ENCODE measurements around the gene KNL1. TPM values are rescaled to one million over a fixed set of nuclear protein-coding genes. Genes with fewer than 3 reads are reported as not detected.

KNL1 gene
- total RNA-seq, 1 donor from 2014 or later: 6.0 TPM

DNA sequence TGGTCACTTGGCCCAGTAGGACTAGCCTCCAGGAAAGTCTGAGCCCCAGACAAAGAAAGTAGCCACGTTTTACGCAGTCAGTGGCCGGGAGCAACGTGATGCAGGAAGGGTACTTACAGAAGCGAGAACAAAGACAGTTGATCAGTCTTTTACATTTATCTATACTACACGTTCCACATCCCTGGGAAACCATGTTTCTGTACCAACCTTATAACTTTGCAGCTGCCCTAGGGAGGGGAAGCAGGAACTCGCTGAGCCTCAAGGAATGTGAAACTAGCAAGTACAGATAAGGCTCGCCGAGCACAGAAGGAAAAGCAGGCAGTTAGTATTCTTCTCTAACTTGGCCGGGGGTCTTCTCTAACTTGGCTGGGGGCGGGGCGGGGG, 3.4 kb upstream of the KNL1 start:
- TF ChIP-seq, protein P1, sequence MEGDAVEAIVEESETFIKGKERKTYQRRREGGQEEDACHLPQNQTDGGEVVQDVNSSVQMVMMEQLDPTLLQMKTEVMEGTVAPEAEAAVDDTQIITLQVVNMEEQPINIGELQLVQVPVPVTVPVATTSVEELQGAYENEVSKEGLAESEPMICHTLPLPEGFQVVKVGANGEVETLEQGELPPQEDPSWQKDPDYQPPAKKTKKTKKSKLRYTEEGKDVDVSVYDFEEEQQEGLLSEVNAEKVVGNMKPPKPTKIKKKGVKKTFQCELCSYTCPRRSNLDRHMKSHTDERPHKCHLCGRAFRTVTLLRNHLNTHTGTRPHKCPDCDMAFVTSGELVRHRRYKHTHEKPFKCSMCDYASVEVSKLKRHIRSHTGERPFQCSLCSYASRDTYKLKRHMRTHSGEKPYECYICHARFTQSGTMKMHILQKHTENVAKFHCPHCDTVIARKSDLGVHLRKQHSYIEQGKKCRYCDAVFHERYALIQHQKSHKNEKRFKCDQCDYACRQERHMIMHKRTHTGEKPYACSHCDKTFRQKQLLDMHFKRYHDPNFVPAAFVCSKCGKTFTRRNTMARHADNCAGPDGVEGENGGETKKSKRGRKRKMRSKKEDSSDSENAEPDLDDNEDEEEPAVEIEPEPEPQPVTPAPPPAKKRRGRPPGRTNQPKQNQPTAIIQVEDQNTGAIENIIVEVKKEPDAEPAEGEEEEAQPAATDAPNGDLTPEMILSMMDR (IDR thresholded peaks at IDR 0.05): no peak
- Mint-ChIP-seq H3K27me3 (ENCODE audit: low read depth) (peaks cover 2% of the 10 kb centered on the region), H3K9me3 (ENCODE audit: low read depth) (no peaks in the 10 kb centered on the region), H3K27ac (ENCODE audit: unreplicated experiment) (no peak overlapping the region), H3K36me3 (ENCODE audit: low read depth) (no peaks in the 10 kb centered on the region), H3K4me1 (ENCODE audit: low read depth) (peaks cover 14% of the 10 kb centered on the region), H3K4me3 (ENCODE audit: unreplicated experiment) (no peak overlapping the region)
- no peak for DNase-seq (ENCODE audit: low spot score)

DNA sequence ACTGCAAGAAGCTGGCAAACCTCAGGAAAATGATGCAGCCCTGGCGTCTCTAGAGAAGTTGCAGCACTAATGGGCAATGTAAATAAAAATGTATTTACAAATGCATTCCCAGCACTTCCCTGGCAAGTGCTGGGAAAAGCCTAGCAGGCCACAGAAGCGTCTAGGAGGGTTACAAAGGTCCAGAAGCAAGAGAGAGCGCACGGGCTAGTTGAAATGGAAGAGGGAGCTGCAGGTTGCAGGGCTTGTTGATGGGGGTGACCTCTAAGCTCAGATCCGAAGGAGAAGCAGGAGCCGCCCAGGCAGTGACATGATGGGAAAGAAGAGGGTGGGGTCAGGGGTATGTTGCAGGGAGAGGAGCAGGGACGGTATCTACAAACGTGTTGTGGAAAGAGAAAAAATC, 2.7 kb upstream of the KNL1 start:
- Mint-ChIP-seq H3K27me3 (ENCODE audit: low read depth) (peaks cover 2% of the 10 kb centered on the region), H3K4me3 (ENCODE audit: unreplicated experiment) (no peak overlapping the region), H3K9me3 (ENCODE audit: low read depth) (no peaks in the 10 kb centered on the region), H3K4me1 (ENCODE audit: low read depth) (peaks cover 14% of the 10 kb centered on the region), H3K36me3 (ENCODE audit: low read depth) (no peaks in the 10 kb centered on the region), H3K27ac (ENCODE audit: unreplicated experiment) (no peak overlapping the region)
- DNase-seq (ENCODE audit: low spot score): no peak
- TF ChIP-seq, protein P1 (IDR thresholded peaks at IDR 0.05): no peak

DNA sequence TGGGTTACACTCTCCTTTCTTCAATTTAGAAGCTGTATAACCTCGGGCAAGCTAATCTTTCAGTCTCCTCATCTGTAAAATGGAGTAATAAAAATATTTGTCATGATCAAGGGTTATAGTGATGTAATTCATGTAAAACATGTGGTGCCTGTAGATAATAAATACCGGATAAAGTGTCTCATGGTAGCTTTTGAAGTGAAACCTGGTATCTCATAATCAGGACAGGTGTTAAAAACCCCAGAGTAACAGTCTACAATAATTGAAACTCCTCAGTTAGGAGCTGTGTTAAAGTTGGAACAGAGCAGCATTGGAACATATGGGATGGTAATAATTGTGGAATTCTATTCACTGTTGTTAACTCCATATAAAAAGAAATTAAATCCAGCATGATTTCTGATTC, 884 bp upstream of the KNL1 start:
- H3K27ac Mint-ChIP-seq (ENCODE audit: unreplicated experiment): no peak overlapping the region
- no peak for DNase-seq (ENCODE audit: low spot score)
- no peak overlapping the region for H3K4me3 Mint-ChIP-seq (ENCODE audit: unreplicated experiment)
- TF ChIP-seq, protein P1 (IDR thresholded peaks at IDR 0.05): no peak
- peaks cover 14% of the 10 kb centered on the region for H3K4me1 Mint-ChIP-seq (ENCODE audit: low read depth)
- H3K27me3 Mint-ChIP-seq (ENCODE audit: low read depth): peaks cover 2% of the 10 kb centered on the region
- no peaks in the 10 kb centered on the region for H3K9me3 Mint-ChIP-seq (ENCODE audit: low read depth)
- no peaks in the 10 kb centered on the region for H3K36me3 Mint-ChIP-seq (ENCODE audit: low read depth)

DNA sequence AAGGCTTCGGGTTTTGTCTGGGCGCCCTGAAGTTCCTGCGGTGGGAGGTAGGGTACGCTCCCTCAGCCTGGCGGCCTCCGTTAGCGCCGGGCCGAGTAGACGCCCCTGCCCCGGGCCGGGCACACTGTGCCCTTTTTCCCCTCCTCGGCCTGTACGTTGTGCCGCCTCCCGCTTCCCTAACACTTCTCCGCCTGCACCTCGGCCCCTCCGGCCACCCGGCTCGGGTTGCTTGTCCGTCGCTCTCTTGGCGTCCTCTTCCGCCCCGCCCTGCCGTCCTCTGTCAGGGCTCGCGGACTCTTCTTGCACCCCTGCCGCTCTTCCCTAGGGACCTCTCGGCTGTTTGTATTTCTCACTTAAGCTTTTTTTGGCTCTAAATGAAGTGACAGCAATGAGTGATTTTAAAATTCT, 384 bp downstream of the KNL1 start:
- peaks cover 14% of the 10 kb centered on the region for H3K4me1 Mint-ChIP-seq (ENCODE audit: low read depth)
- H3K27ac Mint-ChIP-seq (ENCODE audit: unreplicated experiment): peak overlapping the region; percentile 99
- DNase-seq (ENCODE audit: low spot score): no peak
- peak overlapping the region; percentile 83 for H3K4me3 Mint-ChIP-seq (ENCODE audit: unreplicated experiment)
- peaks cover 2% of the 10 kb centered on the region for H3K27me3 Mint-ChIP-seq (ENCODE audit: low read depth)
- TF ChIP-seq, protein P1 (IDR thresholded peaks at IDR 0.05): peak; percentile 52
- H3K36me3 Mint-ChIP-seq (ENCODE audit: low read depth): no peaks in the 10 kb centered on the region
- no peaks in the 10 kb centered on the region for H3K9me3 Mint-ChIP-seq (ENCODE audit: low read depth)

DNA sequence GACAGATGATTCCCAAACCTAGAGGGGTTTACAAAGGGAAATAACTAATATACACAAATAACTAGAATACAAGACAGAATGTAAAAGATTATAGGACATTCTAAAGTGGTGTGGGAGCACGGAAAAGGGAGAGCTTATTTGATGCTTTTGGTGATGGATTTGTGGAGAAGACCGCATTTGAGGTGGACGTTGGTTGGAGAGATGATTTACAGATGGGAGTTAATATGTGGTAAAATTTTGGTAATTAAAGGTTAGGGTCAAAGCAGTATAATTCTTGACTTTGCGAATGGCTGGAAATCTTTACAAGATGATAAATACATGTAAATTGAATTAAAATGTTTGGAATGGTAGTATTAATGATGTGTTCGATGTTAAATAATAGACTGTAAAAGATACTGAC, 1.2 kb downstream of the KNL1 start:
- Mint-ChIP-seq H3K27me3 (ENCODE audit: low read depth) (no peaks in the 10 kb centered on the region), H3K4me3 (ENCODE audit: unreplicated experiment) (peak overlapping the region; percentile 83), H3K4me1 (ENCODE audit: low read depth) (peaks cover 8% of the 10 kb centered on the region), H3K27ac (ENCODE audit: unreplicated experiment) (peak overlapping the region; percentile 99), H3K9me3 (ENCODE audit: low read depth) (no peaks in the 10 kb centered on the region), H3K36me3 (ENCODE audit: low read depth) (no peaks in the 10 kb centered on the region)
- DNase-seq (ENCODE audit: low spot score): no peak
- TF ChIP-seq, protein P1 (IDR thresholded peaks at IDR 0.05): no peak
